Measurements from ENCODE around the gene COL1A1.

DNA sequence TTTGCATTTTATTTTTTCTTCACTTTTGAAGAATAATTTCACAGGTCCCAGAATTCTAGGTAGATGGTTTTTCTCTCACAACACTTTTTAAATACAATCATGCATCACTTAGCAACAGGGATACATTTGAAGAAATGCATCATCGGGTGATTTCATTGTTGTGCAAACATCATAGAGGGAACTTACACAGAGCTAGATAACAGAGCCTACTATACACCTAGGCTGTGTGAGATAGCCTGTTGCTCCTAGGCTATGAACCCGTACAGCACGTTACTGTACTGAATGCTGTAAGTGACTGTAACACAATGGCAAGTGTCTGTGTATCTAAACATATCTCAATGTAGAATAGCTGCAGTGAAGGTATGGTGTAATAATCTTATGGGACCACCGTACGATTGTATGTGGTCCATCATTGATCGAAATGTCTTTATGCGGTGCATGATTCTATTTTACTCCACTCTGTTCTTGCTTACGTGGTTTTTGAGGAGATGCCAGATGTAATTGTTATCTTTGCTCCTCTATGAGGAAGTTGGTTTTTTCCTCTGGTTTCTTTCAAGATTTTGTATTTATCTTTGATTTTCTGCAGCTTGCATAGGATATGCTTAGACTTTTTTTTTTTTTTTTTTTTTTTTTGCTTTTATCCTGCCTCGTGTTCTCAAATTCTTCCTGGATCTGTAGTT lies 37.3 kb upstream of the COL1A1 start:
- TF ChIP-seq CTCF (IDR thresholded peaks at IDR 0.05; ENCODE audit: borderline replicate concordance, extremely low read depth, low read length, poor library complexity, severe bottlenecking), result no peak
- TF ChIP-seq EZH2 (IDR thresholded peaks at IDR 0.05; ENCODE audit: borderline replicate concordance, low read depth, low read length, severe bottlenecking), result no peak

Measured in DND-41 (cell line).